ACHN (cell line): ENCODE data around the gene DLG2.

ENCODE experiments used
- DNase-seq: peaks from one replicate; pipeline ENCODE4 v3.0.0-alpha.2; 2015
- in situ Hi-C: cut with HindIII; loops from 2 replicates; pipeline ENCODE4 v1.10.0; 2017; ENCODE audit warnings: low sequenced_read_pairs, low pct_ligation_motif_present, low pct_unique_long_range_greater_than_20kb

The DLG2 gene

DNA sequence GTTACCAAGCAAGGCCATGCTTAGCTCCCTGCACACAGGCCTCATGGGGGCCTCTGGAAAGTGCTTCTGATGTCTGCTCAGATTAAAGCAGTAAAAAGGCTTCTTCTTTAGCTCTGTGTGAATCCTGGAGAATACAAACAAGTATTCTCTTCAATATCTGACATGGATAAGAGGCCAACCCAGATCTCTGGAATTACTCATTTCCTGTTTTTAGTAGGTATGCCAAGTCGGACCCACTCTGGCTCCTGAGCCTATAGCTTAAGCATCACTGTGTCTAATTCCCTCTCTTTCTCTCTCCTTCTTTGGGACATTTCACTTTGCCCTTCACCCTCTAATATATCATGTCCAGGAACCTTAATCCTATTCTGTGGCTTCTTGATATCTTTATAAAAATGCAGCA, 1811.4 kb downstream of the DLG2 start:
- in situ Hi-C loops, result no loop called here
- DNase-seq, result no peak

DNA sequence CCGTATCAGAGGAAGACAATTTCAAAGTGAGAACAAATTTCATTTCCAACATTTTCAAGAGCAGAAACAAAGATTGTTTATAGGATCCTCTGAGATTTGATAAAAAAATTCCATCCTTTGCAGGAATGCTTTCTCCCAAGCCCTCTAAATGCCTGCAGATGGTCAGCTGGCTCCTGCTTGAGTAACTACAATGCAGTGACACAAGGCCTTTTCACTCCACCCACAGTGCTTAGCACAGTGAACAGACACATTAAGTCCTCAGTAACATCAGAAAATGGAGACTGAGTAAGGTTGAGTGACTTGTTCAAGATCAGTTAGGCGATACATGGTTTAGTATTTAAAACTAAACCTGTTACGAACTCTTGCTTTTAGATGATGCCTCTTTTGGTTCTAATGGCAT, 1813.8 kb downstream of the DLG2 start:
- in situ Hi-C loops, result no loop called here
- no peak for DNase-seq

DNA sequence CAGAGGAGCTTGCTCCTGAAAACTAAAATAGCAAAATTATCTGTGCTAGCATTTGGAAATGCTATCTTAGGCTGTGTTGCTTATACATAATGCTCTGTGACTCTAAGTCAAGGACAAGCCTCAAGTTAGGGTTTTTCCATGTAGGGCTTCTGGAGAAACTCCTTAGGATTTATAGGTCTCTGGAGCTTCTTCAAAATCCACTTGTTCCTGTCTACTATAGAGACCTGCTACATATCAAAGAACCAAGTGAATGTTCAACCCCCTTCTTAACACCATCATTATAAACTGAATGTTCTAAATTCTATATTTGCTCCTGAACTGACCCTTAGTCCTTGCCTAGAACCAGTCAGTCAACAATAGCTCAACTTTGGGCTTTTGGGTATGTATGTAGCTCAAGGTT, 1817.9 kb downstream of the DLG2 start:
- in situ Hi-C loops, result no loop called here

DNA sequence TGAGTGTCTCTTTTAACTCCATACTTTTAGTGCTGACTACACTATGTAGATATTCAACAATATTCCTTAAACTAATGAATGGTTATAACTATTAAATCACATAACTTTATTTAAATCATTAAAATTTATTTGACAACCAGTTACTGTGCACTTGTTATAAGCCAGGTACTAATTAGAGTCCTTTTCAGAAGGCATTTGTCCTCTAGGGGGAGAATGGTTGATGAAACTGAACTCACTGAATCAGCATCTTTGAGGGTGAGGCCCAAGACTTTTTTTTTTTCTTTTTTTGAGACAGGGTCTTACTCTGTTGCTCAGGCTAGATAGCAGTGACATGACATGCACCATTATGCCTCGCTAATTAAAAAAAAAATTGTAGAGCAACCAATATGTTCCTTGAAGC, 1825.3 kb downstream of the DLG2 start:
- in situ Hi-C loops, result no loop called here
- DNase-seq, result no peak

More for the DNA sequence above, 1817.9 kb downstream of the DLG2 start:
- DNase-seq, result no peak

DNA sequence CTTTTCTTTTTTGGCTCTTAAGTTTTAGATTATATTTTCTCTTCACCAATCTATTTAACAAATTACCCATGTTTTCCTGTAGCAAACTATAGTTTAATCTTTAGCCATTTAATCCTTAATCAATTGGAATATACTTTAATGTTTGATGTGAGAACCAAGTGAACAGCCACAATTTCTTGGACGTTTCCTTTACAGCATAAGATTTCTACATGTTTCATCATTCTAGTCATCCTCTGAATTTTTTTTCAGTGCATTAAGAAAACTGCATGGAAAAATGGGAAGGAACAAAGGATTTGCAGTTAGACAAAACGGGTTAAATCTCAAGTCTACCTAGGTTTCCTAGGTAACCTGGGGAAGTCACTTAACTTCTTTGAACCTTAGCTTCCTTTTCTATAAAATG, 1833.8 kb downstream of the DLG2 start:
- in situ Hi-C loops, result no loop called here
- DNase-seq, result no peak

DNA sequence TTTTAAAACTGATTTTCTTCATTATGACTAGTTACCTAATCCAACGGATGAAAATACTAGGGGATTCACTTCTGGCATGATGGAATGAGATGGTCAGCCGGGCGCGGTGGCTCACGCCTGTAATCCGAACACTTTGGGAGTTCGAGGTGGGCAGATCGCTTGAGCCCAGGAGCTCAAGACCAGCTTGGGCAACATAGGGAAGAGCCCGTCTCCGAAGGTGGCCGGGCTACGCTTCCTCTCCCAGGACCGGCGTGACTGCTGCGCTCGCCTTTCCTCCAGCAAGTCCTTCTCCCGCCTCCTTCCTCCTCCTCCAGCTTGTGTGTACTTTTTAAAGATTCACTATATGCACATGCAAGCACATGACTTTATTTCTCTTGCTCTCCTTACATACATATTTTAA, 1835.6 kb downstream of the DLG2 start:
- in situ Hi-C loops, result no loop called here

DNA sequence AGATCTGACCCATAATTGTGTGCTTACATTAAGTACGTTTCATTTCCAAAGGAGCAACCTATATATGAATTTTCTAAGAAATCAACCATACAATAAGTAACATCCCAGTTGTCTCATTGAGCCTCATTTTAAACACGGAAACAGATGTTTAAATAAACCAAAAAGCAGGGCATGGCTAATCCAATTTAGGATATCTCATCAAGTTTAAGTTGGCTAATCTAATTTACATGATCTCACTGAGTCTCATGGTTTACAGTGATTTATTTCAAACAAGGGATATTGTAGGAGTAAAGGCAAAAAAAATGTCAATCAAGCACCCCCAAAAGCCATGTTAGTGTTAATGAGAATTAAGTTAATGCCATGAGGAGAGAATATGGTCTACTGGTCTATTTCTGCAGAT, 1841.2 kb downstream of the DLG2 start:
- in situ Hi-C loops, result no loop called here

More for the DNA sequence above, 1835.6 kb downstream of the DLG2 start:
- no peak for DNase-seq

DNA sequence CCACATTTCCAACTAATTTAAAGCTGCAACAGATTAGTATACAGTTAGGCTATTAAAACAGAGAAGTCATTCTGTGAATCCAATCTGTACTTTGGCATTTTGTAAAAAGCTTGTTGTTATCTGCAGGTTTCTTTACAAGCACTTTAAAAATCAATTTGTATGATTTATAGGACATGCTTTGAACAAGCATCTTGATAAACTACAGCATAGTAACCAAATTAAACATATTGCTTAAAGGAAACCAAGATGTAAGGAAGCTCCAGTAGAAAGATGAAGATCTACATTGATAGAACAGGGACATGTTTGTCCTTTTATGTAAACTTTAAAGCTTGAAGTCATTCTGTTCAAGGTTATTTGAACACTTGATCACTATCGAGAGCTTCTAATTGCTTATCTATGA, 1842.7 kb downstream of the DLG2 start:
- in situ Hi-C loops, result no loop called here
- DNase-seq, result no peak

More for the DNA sequence above, 1841.2 kb downstream of the DLG2 start:
- DNase-seq, result no peak

DNA sequence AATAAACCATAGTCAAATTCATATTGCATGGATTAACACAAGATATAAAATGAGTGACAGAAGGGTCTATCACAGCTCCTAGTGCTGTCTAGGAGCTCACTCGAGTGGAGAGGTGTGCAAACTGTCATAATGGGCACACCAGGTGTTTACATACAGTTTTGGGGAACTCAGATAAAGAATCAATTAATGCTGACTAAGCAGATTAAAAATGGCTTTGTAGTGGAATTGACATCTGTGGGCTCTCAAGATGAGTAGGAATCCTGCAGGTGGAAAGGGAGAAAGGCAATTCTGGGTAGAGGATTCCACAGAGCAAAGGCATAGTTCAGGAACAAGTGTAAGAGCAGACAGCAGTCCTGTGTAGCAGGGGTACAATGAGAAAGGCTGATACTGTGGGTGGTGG, 1844.8 kb downstream of the DLG2 start:
- in situ Hi-C loops, result no loop called here
- no peak for DNase-seq

DNA sequence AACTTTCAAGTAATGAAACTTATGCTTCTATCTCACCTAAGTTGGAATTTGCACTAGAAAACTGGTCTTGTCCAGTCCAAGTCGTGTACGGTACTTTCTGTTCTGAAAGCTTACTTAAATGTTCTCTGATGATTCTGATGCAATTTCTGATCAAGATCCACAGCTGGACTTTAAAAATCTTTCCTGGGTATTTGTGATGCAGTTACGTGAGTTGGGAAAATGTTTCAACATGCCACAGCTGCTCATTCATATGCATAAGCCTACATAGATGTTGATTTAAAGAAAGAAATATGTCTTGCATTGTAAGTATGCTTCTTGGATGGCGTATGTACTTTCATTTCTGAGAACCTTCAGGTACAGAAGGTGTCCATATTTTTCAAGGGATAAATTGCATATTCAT, 1847.3 kb downstream of the DLG2 start:
- in situ Hi-C loops, result no loop called here
- DNase-seq, result no peak

DNA sequence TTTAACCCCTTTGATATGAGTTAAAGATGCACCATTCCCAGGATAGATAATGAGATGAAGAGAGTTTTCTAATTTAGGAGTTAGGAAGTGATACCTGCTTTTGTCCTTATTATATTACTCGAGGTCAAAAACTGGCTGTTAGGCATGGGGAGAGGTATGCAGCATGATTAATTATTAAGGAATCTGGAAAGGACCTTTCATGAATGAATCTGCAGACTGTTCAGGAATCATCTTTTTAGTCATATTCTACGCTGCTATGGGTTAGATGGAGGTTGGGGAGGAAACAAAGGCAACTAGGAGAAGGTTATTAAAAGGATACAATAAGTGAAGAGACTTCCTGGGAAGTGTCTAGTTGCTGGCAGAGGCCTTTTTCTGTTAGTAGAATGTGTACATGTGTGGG, 1848.5 kb downstream of the DLG2 start:
- in situ Hi-C loops, result no loop called here

DNA sequence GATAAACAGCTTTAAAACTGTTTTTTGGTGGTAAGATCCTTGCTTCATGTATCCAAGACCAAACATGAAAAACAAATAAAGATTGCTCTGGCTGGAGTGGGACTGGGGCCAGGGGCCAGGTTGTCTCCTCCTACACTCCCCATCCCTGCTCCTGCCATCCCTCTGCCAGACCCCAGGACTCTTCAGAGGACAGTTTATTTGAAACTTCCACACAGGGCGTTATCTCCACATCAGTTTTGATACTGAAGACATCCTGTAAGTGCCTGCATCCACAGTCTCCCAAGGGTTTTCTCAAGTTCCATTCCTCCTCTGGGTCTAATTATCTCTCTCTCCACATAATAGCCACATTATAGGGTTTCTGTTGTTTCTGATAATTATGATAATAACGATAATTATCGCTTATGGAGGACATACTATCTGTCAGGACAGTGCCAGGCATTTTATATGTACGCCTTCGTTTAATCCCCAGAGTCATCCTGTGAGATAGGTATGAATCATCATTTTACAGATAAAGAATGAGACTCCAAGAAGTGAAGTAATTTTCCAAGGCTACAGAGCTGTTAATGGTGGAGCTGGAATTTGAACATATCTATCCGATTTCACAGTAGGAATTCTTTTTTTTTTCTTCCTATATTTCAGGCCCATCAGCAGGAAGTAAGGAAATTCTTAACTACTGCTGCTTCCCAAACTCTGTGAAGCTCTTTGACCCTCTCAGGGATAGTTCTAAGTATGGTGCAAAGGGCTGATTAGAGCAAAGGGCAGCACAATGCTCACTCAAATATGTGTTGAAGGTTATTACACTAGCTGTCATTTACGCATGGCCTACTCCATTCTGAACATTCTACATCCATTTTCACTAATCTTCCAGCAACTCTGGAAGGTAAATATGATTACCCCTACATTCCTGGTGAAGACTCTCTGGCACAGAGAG, 1852.9 kb downstream of the DLG2 start:
- DNase-seq, result no peak
- in situ Hi-C loops, result no loop called here

More for the DNA sequence above, 1848.5 kb downstream of the DLG2 start:
- DNase-seq, result no peak

DNA sequence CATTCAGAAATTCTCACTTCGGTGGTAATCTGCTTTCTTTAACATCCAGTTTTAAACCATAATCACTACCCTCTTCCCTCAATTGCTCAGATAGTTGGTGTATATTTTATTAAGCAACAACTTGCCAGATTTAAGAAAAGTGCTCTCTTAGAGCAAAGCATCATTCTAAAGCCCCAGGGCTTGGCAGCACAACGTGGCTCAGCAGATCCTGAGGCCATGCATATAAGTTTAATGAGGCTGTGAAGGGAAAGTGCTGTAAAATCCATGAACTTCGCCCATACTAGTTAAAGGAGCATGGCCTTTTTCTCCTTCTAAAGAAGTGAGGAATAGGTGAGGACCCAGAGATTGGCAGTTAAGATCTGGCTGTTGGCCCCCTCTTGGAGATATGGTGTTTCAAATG, 1858.7 kb downstream of the DLG2 start:
- in situ Hi-C loops, result no loop called here
- no peak for DNase-seq

DNA sequence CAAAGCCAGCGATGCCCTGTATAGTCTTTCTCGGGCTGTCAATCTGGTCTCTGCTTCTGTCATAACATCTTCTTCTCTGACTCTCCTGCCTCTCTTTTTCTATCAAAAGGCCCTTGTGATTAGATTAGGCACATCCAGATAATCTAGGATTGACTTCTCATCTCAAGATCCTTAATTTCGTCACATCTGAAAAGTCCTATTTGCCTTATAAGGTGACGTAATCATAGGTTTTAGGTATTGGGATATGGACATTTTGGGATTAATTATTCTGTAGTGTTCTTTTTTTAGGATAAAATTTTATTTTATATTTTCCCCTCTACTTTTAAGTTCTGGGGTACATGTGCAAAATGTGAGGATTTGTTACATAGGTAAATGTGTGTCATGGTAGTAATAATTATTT, 1860.2 kb downstream of the DLG2 start:
- no peak for DNase-seq
- in situ Hi-C loops, result no loop called here

DNA sequence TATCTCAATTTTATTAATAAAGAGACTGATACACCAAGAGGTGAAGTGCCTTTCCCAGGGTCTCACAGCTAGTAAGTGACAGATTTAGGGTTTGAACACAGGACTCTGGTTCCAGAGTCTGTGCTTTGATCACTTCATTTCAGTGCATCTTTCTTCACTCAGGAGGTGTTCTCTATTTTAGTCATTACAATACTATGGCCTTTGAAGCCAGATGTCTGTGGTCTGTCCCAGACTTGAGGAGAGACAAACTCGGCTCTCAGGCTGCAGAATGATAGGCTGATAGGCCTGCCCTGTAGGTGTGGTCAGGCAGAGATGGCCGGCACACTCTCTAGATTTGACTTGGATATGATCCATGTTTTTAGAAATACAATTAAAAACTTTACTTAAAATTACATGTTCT, 1862.5 kb downstream of the DLG2 start:
- in situ Hi-C loops, result no loop called here
- DNase-seq, result no peak

DNA sequence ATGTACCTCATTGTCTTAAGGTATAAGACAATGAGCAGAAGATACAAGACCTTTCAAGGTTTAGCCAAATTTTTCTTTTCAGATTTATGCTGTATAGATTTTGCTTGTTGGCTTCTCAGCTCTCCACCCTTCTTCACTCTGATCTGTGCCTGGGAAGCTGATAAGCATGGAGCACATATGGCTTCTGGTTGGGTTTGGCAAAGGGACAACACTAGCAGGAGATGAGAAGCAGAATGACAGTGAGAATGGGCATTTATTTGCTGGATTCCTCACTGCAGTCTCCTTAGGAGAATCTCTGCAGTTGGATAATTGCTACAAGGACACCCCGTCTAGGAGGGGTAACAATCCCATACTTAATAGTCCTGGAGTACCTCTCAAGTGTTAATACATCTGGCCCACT, 1866.2 kb downstream of the DLG2 start:
- DNase-seq, result no peak
- in situ Hi-C loops, result no loop called here

DNA sequence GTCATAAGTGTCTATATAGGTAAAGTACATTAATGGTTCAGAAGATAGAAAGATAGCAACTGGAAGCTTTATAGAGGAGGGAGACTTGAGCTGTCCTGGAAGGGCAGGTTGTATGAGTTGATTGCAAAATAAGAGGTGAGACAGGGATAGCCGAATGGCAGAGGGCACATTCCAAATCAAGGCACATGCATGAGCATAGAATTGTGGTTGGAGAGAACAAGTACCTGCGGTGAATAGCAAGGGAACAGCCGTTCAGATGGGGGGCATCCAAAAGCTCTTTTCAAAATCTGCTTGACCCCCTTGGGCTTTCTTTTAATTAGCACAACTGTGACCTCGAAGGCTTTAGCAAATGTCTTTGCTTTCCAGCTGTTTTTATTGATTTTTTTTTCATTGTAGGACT, 1868.0 kb downstream of the DLG2 start:
- in situ Hi-C loops, result no loop called here
- no peak for DNase-seq

DNA sequence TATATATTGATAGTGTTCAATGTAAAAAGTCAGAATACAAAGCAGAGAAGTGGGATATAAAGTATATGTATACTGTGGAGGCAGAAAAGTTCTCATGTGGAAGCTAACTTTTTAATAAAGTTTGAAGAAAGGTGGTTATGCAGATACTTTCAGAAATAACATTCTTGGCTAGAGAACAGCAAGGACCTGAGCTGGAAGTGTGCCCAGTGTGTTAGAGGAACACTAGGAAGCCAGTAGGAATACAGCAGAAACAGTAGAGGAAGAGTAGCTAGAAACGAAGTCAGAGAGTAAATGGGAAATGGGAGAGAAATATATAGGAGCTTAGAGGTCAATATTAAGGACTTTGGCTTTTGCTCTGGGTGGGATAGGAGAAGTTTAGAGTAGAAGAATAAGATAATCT, 1876.1 kb downstream of the DLG2 start:
- in situ Hi-C loops, result no loop called here
- no peak for DNase-seq

DNA sequence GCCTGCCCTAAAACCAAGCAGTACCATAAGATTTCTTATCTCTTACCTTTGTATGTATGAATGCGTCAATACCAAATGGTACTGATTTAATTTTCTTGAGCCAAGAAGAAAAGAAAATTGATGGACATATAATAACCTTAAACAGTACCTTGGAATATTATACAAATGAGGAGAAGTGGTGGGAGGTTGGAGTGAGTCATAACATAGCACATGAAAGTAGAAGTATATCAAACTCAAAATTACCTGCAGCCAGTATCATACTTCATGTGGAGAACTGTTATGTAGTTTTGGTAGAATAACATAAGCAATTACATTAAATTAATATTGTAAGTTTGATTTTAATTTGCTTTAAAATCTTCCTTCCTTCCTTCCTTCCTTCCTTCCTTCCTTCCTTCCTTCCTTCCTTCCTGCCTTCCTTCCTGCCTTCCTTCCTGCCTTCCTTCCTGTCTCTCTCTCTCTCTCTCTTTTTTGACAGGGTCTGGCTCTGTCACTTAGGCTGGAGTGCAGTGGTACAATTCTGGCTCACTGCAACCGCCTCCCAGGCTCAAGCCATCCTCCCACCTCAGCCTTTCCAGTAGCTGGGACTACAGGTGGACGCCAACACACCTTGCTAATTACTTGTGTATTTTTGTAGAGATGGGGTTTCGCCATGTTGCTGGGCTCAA, 1880.1 kb downstream of the DLG2 start:
- in situ Hi-C loops, result no loop called here
- no peak for DNase-seq

DNA sequence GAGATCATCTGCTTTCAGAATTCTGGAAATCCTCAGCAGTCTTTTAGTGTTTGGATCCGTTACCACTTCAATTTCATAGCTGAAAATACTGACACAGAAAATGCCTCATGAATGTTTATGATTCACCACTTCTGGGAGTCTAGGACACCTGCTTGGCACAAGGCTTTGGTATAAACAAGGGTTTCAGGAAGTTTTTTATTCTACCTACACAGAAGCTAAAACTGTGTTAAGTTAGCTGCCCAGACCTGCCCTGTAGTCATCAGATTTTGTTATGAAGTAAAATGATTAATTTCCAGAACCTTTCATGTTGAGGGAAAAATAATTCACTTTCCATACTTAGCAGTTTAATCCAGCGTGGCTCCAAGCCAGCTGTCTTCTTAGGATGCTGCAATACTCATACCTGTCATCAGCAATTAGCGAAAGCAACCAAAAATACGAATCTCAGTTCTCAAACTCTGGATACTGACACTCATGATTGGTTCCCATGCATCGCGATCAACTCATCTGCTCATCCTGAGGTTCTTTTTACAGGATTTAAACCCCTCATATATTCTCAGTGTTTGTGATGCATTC, 1882.4 kb downstream of the DLG2 start:
- DNase-seq, result no peak
- in situ Hi-C loops, result no loop called here
